ENCODE data around the gene PITPNM1. TPM values are rescaled to one million over a fixed set of nuclear protein-coding genes. Genes with fewer than 3 reads are reported as not detected.

PITPNM1 gene
- polyA plus RNA-seq, 1 donor from 2014 or later, result 25.8 TPM

DNA sequence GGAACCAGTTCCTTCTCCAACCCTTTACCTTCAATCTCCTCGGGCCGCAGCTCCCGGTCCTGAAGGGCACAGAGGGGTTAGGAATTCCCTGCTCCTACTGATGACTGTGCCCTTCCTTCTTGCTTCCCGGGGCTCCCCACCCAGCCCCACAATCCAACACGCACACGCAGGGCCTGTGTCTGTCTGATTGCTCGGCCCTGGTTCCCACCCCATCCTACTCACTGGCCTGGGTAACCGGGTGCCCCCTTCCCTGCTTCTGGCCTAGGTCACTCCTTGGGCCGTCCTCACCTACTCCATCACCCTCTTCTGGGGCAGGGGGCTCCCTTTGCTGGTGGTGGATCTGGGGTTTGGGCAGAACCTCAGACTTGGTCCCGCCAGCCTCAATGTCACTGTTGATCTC lies 16.8 kb upstream of the PITPNM1 start:
- no peaks in the 10 kb centered on the region for H3K9me2 ChIP-seq (ENCODE audit: insufficient read depth, low read length)
- H3F3A ChIP-seq (ENCODE audit: insufficient read depth, low read length, poor library complexity, severe bottlenecking), result no peaks in the 10 kb centered on the region
- H3K9me3 ChIP-seq (ENCODE audit: low read length), result no peaks in the 10 kb centered on the region
- TF ChIP-seq EP300 (conservative IDR thresholded peaks at IDR 0.05; ENCODE audit: poor library complexity, severe bottlenecking) (no peak), SMC3 (conservative IDR thresholded peaks at IDR 0.05; ENCODE audit: poor library complexity) (no peak), POLR2AphosphoS5 (IDR thresholded peaks at IDR 0.05) (no peak), TAF1 (IDR thresholded peaks at IDR 0.05; ENCODE audit: low read depth) (no peak), MXI1 (conservative IDR thresholded peaks at IDR 0.05; ENCODE audit: poor library complexity, severe bottlenecking) (no peak), RAD21 (conservative IDR thresholded peaks at IDR 0.05) (no peak), EZH2 (IDR thresholded peaks at IDR 0.05; ENCODE audit: borderline replicate concordance, insufficient read depth, low read length, poor library complexity, severe bottlenecking) (no peak)
- TF ChIP-seq, protein P1, sequence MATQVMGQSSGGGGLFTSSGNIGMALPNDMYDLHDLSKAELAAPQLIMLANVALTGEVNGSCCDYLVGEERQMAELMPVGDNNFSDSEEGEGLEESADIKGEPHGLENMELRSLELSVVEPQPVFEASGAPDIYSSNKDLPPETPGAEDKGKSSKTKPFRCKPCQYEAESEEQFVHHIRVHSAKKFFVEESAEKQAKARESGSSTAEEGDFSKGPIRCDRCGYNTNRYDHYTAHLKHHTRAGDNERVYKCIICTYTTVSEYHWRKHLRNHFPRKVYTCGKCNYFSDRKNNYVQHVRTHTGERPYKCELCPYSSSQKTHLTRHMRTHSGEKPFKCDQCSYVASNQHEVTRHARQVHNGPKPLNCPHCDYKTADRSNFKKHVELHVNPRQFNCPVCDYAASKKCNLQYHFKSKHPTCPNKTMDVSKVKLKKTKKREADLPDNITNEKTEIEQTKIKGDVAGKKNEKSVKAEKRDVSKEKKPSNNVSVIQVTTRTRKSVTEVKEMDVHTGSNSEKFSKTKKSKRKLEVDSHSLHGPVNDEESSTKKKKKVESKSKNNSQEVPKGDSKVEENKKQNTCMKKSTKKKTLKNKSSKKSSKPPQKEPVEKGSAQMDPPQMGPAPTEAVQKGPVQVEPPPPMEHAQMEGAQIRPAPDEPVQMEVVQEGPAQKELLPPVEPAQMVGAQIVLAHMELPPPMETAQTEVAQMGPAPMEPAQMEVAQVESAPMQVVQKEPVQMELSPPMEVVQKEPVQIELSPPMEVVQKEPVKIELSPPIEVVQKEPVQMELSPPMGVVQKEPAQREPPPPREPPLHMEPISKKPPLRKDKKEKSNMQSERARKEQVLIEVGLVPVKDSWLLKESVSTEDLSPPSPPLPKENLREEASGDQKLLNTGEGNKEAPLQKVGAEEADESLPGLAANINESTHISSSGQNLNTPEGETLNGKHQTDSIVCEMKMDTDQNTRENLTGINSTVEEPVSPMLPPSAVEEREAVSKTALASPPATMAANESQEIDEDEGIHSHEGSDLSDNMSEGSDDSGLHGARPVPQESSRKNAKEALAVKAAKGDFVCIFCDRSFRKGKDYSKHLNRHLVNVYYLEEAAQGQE (IDR thresholded peaks at IDR 0.05; ENCODE audit: borderline replicate concordance), result no peak
- TF ChIP-seq, protein P2, sequence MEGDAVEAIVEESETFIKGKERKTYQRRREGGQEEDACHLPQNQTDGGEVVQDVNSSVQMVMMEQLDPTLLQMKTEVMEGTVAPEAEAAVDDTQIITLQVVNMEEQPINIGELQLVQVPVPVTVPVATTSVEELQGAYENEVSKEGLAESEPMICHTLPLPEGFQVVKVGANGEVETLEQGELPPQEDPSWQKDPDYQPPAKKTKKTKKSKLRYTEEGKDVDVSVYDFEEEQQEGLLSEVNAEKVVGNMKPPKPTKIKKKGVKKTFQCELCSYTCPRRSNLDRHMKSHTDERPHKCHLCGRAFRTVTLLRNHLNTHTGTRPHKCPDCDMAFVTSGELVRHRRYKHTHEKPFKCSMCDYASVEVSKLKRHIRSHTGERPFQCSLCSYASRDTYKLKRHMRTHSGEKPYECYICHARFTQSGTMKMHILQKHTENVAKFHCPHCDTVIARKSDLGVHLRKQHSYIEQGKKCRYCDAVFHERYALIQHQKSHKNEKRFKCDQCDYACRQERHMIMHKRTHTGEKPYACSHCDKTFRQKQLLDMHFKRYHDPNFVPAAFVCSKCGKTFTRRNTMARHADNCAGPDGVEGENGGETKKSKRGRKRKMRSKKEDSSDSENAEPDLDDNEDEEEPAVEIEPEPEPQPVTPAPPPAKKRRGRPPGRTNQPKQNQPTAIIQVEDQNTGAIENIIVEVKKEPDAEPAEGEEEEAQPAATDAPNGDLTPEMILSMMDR (IDR thresholded peaks at IDR 0.05; ENCODE audit: poor library complexity, severe bottlenecking), result no peak
- no peak overlapping the region for H3K27ac ChIP-seq (ENCODE audit: low read length)
- no peak overlapping the region for H3K9ac ChIP-seq (ENCODE audit: low read length)
- H2AFZ ChIP-seq (ENCODE audit: low read depth, low read length), result no peak overlapping the region
- H3K79me2 ChIP-seq (replicated peaks; ENCODE audit: insufficient read depth, low read length), result no peaks in the 10 kb centered on the region
- H3K36me3 ChIP-seq (ENCODE audit: insufficient read depth, low read length), result no peaks in the 10 kb centered on the region
- no peak overlapping the region for H3K4me2 ChIP-seq (ENCODE audit: low read length)
- H3K27me3 ChIP-seq (ENCODE audit: insufficient read depth, low read depth, low read length), result no peaks in the 10 kb centered on the region
- no peak overlapping the region for H3K4me3 ChIP-seq (ENCODE audit: low read length)
- H4K20me1 ChIP-seq (ENCODE audit: insufficient read depth), result no peaks in the 10 kb centered on the region

DNA sequence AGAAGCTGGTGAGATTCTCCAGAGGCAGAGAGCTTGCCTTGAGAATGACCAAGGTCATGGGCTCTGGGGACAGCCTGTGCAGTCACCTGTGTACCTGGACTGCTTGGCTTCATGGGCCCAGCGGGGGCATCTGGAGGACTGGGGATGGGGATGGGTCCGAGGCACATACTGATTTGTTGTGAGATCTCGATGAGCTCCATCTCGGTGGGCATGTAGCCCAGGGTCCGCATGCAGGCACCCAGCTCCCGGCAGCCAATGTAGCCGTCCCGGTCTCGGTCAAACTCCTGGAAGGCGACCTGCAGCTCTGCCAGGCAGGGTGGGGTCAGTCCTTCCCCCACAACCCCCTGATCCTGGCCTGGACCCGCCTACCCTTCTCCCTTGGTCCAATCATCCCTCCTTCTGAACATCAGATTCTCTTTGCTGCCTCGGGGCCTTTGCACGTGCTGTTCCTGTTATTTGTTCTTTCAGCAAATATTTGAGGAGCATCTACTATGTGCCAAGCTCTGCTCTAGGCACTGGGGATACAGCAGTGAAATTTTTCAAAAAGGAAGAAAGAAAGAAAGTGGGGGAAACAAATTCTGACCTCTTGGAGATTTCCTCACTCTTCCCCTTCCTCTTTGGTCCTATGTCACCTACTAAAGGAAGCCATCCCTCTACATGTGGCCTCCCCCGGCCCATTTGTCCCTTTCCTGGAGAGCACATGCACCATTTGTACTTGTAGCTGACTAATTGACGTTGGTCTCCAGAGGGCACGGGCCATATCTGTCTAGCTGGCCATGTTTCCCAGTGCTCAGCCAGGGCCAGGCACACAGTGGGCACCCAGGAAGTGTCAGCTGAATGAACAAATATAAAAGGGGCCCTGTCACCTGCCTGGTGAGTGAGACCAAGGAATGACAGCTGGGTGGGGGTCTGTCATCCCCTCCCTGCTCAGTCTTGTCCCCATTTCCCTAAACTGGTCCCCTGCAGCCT lies 16.0 kb upstream of the PITPNM1 start:
- Histone ChIP-seq H3K27me3 (ENCODE audit: insufficient read depth, low read depth, low read length) (no peaks in the 10 kb centered on the region), H2AFZ (ENCODE audit: low read depth, low read length) (no peak overlapping the region), H3K9me3 (ENCODE audit: low read length) (no peaks in the 10 kb centered on the region), H3K27ac (ENCODE audit: low read length) (no peak overlapping the region), H3K9ac (ENCODE audit: low read length) (no peak overlapping the region), H3K9me2 (ENCODE audit: insufficient read depth, low read length) (no peaks in the 10 kb centered on the region), H3K4me2 (ENCODE audit: low read length) (no peak overlapping the region), H3K36me3 (ENCODE audit: insufficient read depth, low read length) (no peaks in the 10 kb centered on the region), H3K4me3 (ENCODE audit: low read length) (no peak overlapping the region), H4K20me1 (ENCODE audit: insufficient read depth) (no peaks in the 10 kb centered on the region), H3F3A (ENCODE audit: insufficient read depth, low read length, poor library complexity, severe bottlenecking) (no peaks in the 10 kb centered on the region), H3K79me2 (replicated peaks; ENCODE audit: insufficient read depth, low read length) (no peaks in the 10 kb centered on the region)
- TF ChIP-seq MXI1 (conservative IDR thresholded peaks at IDR 0.05; ENCODE audit: poor library complexity, severe bottlenecking) (no peak), TAF1 (IDR thresholded peaks at IDR 0.05; ENCODE audit: low read depth) (no peak), POLR2AphosphoS5 (IDR thresholded peaks at IDR 0.05) (no peak), EZH2 (IDR thresholded peaks at IDR 0.05; ENCODE audit: borderline replicate concordance, insufficient read depth, low read length, poor library complexity, severe bottlenecking) (no peak), SMC3 (conservative IDR thresholded peaks at IDR 0.05; ENCODE audit: poor library complexity) (no peak), RAD21 (conservative IDR thresholded peaks at IDR 0.05) (no peak), EP300 (conservative IDR thresholded peaks at IDR 0.05; ENCODE audit: poor library complexity, severe bottlenecking) (no peak)
- TF ChIP-seq, protein P2 (IDR thresholded peaks at IDR 0.05; ENCODE audit: poor library complexity, severe bottlenecking), result no peak
- TF ChIP-seq, protein P1 (IDR thresholded peaks at IDR 0.05; ENCODE audit: borderline replicate concordance), result no peak
